NCI-H226 (cell line): ENCODE measurements around the gene SLC35B1.
"Not testable (repeated sequence)": the region's sequence is repeated elsewhere in the genome, so short reads cannot be mapped to it uniquely, and the experiment has no call there.

Experiments used
- DNase-seq: peaks from one replicate; pipeline ENCODE4 v3.0.0-alpha.2; 2015

Gene SLC35B1

GRCh38 chr17:49699966-49700575, 7.7 kb downstream of the SLC35B1 start:
- DNase-seq, result no peak

GRCh38 chr17:49698005-49698404, 9.8 kb downstream of the SLC35B1 start:
- DNase-seq, result no peak

GRCh38 chr17:49696233-49696761, 11.5 kb downstream of the SLC35B1 start:
- no peak for DNase-seq

- DNase-seq, result no peak
Measured at GRCh38 chr17:49695698-49696232, 12.0 kb downstream of the SLC35B1 start.

- no peak for DNase-seq
Measured at GRCh38 chr17:49694847-49695697, 12.7 kb downstream of the SLC35B1 start.

GRCh38 chr17:49692751-49693150, 15.0 kb downstream of the SLC35B1 start:
- no peak for DNase-seq

- DNase-seq, result no peak
Measured at GRCh38 chr17:49691677-49692191, 16.0 kb downstream of the SLC35B1 start.

GRCh38 chr17:49691086-49691676, 16.6 kb downstream of the SLC35B1 start:
- no peak for DNase-seq

GRCh38 chr17:49690256-49690655, 17.5 kb downstream of the SLC35B1 start:
- no peak for DNase-seq

GRCh38 chr17:49688848-49689247, 18.9 kb downstream of the SLC35B1 start:
- no peak for DNase-seq

GRCh38 chr17:49687878-49688491, 19.8 kb downstream of the SLC35B1 start:
- no peak for DNase-seq

GRCh38 chr17:49681106-49681979, 26.4 kb downstream of the SLC35B1 start:
- DNase-seq, result no peak

- no peak for DNase-seq
Measured at GRCh38 chr17:49680314-49680713, 27.4 kb downstream of the SLC35B1 start.

GRCh38 chr17:49677933-49678847, 29.6 kb downstream of the SLC35B1 start, which contains the start of gene SPOP:
Gene SPOP, minus strand, starts transcription at chr17:49678097. Its CDS starts 55,287 bp downstream, at chr17:49622810.
- peak; percentile 97 for DNase-seq

GRCh38 chr17:49677134-49677932, 30.4 kb downstream of the SLC35B1 start:
- DNase-seq, result peak; percentile 81

- DNase-seq, result no peak
Measured at GRCh38 chr17:49676276-49676868, 31.4 kb downstream of the SLC35B1 start.

GRCh38 chr17:49674507-49674906, 33.3 kb downstream of the SLC35B1 start:
- DNase-seq, result no peak

GRCh38 chr17:49673679-49674078, 34.1 kb downstream of the SLC35B1 start:
- not testable (repeated sequence) for DNase-seq

- DNase-seq, result no peak
Measured at GRCh38 chr17:49670641-49671040, 37.1 kb downstream of the SLC35B1 start.
